ENCODE results near the gene FGG.
"Not testable (repeated sequence)": the region's sequence is repeated elsewhere in the genome, so short reads cannot be mapped to it uniquely, and the experiment has no call there.

The FGG gene

DNA sequence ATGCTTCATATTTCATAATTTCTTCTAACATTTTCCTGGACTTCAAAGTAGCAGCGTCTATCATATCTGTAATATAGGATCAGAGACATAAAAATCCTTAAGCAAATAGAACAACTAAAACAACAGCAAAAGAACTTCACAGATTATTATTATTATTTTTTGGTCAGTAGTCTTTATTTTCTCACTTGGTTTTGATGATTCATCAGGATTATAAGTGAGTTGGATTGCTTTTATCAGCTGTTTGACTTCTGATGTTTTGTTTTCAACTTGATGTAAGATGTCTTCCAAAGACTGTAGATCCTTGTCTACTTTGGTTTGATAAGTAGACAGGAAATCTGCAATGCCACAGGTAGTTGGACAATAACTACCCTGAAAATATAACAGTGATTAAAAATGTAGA lies 623 bp downstream of the FGG start:
- no peak for DNase-seq

DNA sequence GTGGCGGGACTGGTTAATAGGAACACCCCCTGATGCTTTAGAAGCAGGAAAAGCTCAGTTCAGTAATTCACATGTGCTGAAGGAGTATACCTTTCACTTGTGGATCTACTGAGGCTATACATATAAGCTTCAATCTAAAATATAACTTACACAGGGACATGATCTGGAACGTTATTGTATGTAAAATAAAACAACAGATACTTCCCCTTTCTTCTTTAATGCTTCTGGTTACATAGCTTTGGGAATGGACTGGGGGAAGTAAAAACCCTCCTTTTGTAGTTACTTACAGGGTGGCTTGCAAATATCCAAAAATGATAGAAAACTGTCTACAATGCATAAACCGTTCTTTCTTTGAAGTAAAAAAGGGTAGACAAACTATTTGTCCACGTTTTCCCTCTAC lies 1.9 kb downstream of the FGG start:
- DNase-seq = no peak

GRCh38 chr4:154609532-154609931 lies 2.9 kb downstream of the FGG start:
- DNase-seq = no peak

DNA sequence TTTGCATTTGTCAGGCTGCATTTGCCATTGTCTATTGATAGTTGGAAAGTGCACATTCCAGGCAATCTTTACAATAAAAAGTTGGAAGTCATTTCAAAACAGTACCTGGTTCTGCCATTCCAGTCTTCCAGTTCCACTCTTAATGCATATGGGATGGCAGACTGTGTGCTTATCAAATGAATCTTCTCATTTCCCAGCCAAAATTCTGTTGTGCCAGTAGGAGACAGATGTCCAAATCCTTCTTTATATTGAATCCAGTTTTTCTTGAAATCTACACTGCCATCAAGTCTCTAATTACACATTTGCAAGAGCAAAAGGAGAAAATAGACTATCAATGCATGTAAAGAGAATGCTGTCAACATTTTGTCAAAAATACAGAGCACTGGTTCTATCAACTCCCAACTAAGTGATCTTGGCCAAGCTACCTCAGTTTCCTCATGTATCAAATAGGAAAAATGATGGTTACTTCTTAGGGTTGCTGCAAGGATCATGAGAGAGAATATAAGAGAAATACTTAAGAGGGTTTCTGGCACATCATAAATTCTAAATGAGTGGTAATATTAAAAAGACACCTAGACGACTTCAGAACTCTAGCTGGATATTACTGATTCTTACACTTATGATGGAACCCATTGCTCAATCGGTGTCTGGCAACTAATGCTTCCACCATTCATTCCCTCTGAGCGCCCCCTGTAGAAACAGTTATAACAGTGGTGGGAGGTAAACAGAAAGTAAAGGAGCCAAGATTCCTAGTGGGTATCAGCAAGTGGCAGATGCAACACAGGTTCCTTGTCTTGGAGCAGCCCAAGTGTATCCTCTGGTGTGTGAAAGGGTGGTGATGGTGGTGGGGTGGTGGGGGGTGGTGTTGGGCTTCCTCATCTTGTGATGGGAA lies 3.8 kb downstream of the FGG start:
- DNase-seq = no peak

GRCh38 chr4:154606728-154607723 lies 5.4 kb downstream of the FGG start:
- DNase-seq = no peak

GRCh38 chr4:154604696-154605200 lies 7.7 kb downstream of the FGG start:
- no peak for DNase-seq

GRCh38 chr4:154603033-154603943 lies 9.2 kb downstream of the FGG start:
- no peak for DNase-seq

GRCh38 chr4:154602404-154603020 lies 9.9 kb downstream of the FGG start:
- DNase-seq = no peak

GRCh38 chr4:154597798-154598774 lies 14.4 kb downstream of the FGG start:
- DNase-seq = no peak

DNA sequence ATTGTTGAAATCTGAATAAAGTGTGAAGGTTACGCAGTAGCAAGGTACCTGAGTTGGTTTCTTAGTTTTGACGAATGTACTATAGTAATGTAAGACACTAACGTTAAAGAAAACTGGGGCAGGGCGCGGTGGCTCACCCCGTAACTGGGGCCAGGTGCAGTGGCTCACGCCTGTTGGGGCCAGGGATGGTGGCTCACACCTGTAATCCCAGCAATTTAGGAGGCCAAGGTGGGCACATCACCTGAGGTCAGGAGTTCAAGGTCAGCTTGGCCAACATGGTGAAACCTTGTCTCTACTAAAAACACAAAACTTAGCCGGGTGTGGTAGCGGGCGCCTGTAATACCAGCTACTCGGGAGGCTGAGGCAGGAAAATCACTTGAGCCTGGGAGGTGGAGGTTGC lies 15.2 kb downstream of the FGG start:
- DNase-seq = not testable (repeated sequence)

DNA sequence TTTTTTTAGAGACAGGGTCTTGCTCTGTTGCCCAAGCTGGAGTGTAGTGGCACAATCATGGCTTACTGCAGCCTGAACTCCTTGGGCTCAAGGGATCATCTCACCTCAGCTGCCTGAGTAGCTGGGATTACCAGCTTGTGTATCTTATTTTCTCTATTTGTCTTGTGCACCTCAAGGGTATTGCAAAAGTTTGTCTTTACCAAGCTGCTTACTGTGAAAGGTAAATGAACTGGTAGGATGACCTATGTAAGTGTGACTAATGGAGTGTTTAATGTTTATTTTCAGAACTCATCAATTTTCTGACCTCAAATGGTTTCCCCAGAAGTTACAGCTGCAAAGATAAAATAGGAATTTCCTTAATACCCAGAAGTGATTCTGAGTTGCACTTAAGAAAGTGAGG lies 16.6 kb downstream of the FGG start:
- no peak for DNase-seq

DNA sequence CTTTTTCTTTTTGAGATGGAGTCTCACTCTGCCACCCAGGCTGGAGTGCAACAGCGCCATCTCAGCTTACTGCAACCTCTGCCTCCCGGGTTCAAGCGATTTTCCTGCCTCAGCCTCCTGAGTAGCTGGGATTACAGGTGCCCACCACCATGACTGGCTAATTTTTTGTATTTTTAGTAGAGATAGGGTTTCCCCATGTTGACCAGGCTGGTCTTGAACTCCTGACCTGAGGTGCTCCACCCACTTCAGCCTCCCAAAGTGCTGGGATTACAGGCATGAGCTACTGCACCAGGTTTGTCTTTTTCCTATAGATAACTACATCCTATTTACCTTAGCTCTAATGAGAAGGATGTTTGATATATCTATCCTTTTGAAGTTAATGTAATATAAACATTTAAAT lies 18.1 kb downstream of the FGG start:
- DNase-seq = not testable (repeated sequence)

- DNase-seq = peak in 33 of 58 donors; percentile 0 to 80 (median 27)
Measured at GRCh38 chr4:154593868-154594267, 18.6 kb downstream of the FGG start.

DNA sequence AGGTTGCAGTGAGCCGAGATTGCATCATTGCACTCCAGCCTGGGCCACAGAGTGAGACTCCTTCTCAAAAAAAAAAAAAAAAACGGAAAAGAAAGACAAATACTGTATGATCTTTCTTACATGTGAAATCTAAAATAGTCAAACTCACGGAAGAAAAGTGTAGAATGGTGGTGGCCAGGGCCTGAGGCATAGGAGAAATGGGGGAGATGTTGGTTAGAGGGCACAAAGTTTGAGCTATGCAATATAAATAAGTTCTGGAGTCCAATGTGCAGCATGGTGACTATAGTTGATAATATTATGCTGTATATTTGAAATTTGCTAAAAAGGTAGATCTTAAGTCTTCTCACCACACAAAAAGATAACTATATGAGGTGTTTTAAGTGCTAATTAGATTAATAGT lies 20.6 kb downstream of the FGG start:
- DNase-seq = no peak

- DNase-seq = no peak
Measured at GRCh38 chr4:154590329-154591006, 22.0 kb downstream of the FGG start, which contains the start of gene FGA. TSS of gene FGA (minus strand) at chr4:154590742. CDS start at chr4:154590687, 55 bp downstream.

DNA sequence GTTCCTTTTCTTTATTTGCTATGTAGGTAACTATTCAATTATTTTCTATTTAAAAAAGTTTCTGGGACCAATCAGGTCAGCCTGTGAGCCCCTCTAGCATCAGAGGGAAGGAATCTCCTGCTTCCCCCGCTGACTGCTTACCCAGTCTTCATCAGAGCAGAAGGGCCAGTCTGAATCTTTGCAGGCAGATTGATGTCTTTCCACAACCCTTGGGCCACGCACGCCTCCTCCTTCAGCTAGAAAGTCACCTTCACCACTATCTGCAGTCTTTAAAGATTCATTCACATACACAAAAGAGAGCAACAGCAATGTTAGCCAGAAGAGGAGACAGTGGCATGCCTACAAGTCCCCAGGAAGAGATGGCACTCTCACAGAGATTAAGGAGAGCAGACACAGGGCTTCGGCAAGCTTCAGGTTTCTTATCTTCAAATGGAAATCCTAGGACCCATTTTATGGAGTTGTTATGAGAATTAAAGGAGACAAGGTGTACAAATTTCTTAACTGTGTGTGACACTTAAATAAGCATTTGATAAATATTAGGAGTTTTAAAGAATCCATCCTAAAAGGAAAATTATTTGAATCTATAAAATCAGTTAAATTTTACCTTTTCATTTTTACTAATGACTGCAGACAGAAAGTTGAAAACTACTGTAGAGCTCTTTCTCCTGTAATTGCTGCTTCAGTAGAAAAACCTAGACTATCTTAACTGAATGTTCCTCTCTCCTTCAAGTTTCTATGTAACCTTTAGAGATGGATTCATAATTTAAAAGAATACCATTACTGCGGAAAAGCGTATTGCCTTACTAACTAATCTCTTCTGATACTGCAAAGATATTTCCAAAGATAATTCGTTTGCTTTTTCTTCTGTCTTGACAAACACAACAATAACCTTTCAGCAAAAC lies 22.9 kb downstream of the FGG start:
- no peak for DNase-seq

DNA sequence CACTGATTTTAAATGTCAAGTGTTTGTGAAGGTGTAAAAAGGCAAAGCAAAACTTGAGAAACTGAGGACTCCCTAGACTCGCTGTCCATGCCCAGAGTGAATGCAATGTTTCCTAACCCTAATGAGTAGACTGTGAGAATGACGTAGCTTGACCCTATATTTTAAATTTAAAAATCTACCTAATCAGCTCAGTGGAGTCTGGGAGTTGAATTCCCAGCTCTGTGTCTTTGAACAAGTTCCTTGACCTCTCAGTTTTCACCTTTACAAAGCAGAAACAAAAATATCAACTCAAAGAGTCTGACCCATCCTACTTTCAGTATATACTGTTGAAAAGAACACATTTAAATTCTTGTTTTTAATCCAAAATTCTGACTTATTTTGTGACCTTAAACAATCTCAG lies 24.3 kb downstream of the FGG start:
- no peak for DNase-seq
